ENCODE results near the gene PON3.

Gene PON3

GRCh38 chr7:95411666-95412065 is 15.5 kb upstream of the PON3 start:
- DNase-seq (ENCODE audit: low read depth, low spot score): no peak
- peaks cover 34% of the 10 kb centered on the region for H3K36me3 ChIP-seq (ENCODE audit: insufficient read depth, insufficient read length, low read length)
- H3K9ac ChIP-seq (ENCODE audit: insufficient read length, low read depth): no peak overlapping the region
- H3K4me1 ChIP-seq (ENCODE audit: insufficient read depth, insufficient read length): no peaks in the 10 kb centered on the region
- H3K27me3 ChIP-seq (ENCODE audit: insufficient read depth, insufficient read length): no peaks in the 10 kb centered on the region
- H3K4me3 ChIP-seq (ENCODE audit: insufficient read length, low read depth): no peak overlapping the region
- no peaks in the 10 kb centered on the region for H3K9me3 ChIP-seq (ENCODE audit: insufficient read depth, low read length)
- no peak for TF ChIP-seq SUZ12 (IDR thresholded peaks at IDR 0.05; ENCODE audit: extremely low read depth, insufficient read depth, insufficient read length)
- no peak for TF ChIP-seq ZNF274 (IDR thresholded peaks at IDR 0.05; ENCODE audit: low read depth, low read length)

GRCh38 chr7:95411036-95411435 is 14.9 kb upstream of the PON3 start:
- TF ChIP-seq YY1 (IDR thresholded peaks at IDR 0.05; ENCODE audit: insufficient read depth, insufficient read length) (no peak), SUZ12 (IDR thresholded peaks at IDR 0.05; ENCODE audit: extremely low read depth, insufficient read depth, insufficient read length) (no peak), ZNF274 (IDR thresholded peaks at IDR 0.05; ENCODE audit: low read depth, low read length) (no peak)
- Histone ChIP-seq H3K4me3 (ENCODE audit: insufficient read length, low read depth) (no peak overlapping the region), H3K9ac (ENCODE audit: insufficient read length, low read depth) (no peak overlapping the region), H3K9me3 (ENCODE audit: insufficient read depth, low read length) (no peaks in the 10 kb centered on the region), H3K4me1 (ENCODE audit: insufficient read depth, insufficient read length) (no peaks in the 10 kb centered on the region), H3K36me3 (ENCODE audit: insufficient read depth, insufficient read length, low read length) (peaks cover 37% of the 10 kb centered on the region), H3K27me3 (ENCODE audit: insufficient read depth, insufficient read length) (no peaks in the 10 kb centered on the region)
- no peak for DNase-seq (ENCODE audit: low read depth, low spot score)

GRCh38 chr7:95407751-95408150 is 11.6 kb upstream of the PON3 start:
- Histone ChIP-seq H3K4me1 (ENCODE audit: insufficient read depth, insufficient read length) (no peaks in the 10 kb centered on the region), H3K27me3 (ENCODE audit: insufficient read depth, insufficient read length) (no peaks in the 10 kb centered on the region), H3K9ac (ENCODE audit: insufficient read length, low read depth) (no peak overlapping the region), H3K9me3 (ENCODE audit: insufficient read depth, low read length) (no peaks in the 10 kb centered on the region), H3K36me3 (ENCODE audit: insufficient read depth, insufficient read length, low read length) (peaks cover 46% of the 10 kb centered on the region), H3K4me3 (ENCODE audit: insufficient read length, low read depth) (no peak overlapping the region)
- TF ChIP-seq SUZ12 (IDR thresholded peaks at IDR 0.05; ENCODE audit: extremely low read depth, insufficient read depth, insufficient read length) (no peak), ZNF274 (IDR thresholded peaks at IDR 0.05; ENCODE audit: low read depth, low read length) (no peak), YY1 (IDR thresholded peaks at IDR 0.05; ENCODE audit: insufficient read depth, insufficient read length) (no peak)
- no peak for DNase-seq (ENCODE audit: low read depth, low spot score)

GRCh38 chr7:95405800-95406199 is 9.6 kb upstream of the PON3 start:
- Histone ChIP-seq H3K9ac (ENCODE audit: insufficient read length, low read depth) (no peak overlapping the region), H3K4me3 (ENCODE audit: insufficient read length, low read depth) (no peak overlapping the region), H3K9me3 (ENCODE audit: insufficient read depth, low read length) (no peaks in the 10 kb centered on the region), H3K27me3 (ENCODE audit: insufficient read depth, insufficient read length) (no peaks in the 10 kb centered on the region), H3K4me1 (ENCODE audit: insufficient read depth, insufficient read length) (no peaks in the 10 kb centered on the region), H3K36me3 (ENCODE audit: insufficient read depth, insufficient read length, low read length) (peaks cover 29% of the 10 kb centered on the region)
- TF ChIP-seq ZNF274 (IDR thresholded peaks at IDR 0.05; ENCODE audit: low read depth, low read length) (no peak), SUZ12 (IDR thresholded peaks at IDR 0.05; ENCODE audit: extremely low read depth, insufficient read depth, insufficient read length) (no peak), YY1 (IDR thresholded peaks at IDR 0.05; ENCODE audit: insufficient read depth, insufficient read length) (no peak)
- no peak for DNase-seq (ENCODE audit: low read depth, low spot score)

DNA sequence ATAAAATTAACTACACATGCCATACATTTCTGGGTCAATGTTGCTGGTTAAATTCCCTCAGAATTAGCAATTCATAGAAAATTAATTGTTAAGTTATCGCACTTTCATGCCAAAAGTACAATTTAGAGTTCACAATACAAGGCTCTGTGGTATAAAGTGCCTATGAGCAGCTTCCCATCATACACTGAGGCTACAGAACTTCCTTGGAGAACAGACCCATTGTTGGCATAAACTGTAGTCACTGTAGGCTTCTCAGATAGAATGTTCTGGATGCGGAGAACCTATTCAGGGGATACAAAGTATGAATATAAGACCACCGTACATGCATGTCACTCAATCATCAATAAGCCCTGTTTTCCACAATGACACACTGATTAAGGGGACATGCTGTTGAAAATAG is 9.0 kb upstream of the PON3 start:
- Histone ChIP-seq H3K9me3 (ENCODE audit: insufficient read depth, low read length) (no peaks in the 10 kb centered on the region), H3K4me3 (ENCODE audit: insufficient read length, low read depth) (no peak overlapping the region), H3K27me3 (ENCODE audit: insufficient read depth, insufficient read length) (no peaks in the 10 kb centered on the region), H3K9ac (ENCODE audit: insufficient read length, low read depth) (no peak overlapping the region), H3K36me3 (ENCODE audit: insufficient read depth, insufficient read length, low read length) (peaks cover 26% of the 10 kb centered on the region), H3K4me1 (ENCODE audit: insufficient read depth, insufficient read length) (no peaks in the 10 kb centered on the region)
- DNase-seq (ENCODE audit: low read depth, low spot score): no peak
- TF ChIP-seq SUZ12 (IDR thresholded peaks at IDR 0.05; ENCODE audit: extremely low read depth, insufficient read depth, insufficient read length) (no peak), ZNF274 (IDR thresholded peaks at IDR 0.05; ENCODE audit: low read depth, low read length) (no peak), YY1 (IDR thresholded peaks at IDR 0.05; ENCODE audit: insufficient read depth, insufficient read length) (no peak)

DNA sequence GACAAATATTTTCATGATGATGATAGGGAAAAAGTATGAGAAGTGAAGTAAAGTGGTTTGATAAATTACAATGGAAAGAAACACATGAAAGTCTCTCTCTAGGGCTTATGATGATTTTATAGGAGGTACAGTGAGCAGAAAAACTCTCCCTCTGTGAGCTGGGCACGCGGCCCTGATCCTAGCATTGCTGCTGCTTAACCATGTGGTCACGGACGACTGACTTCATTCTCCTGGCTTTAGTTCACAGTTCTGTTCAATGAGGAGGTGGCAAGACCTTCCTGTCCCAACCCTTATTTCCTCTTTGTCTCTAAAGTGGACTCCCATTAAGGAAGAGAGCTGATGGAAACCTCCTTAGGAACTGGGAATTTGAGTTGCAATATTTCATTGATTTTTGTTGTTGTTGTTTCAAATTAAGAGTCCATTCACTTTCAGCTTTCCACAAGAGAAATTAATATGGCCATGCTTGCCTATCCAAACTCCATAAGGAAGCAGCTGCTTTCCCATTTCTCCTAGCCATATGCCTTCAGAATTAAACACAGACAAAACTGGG is 8.2 kb upstream of the PON3 start:
- no peak for DNase-seq (ENCODE audit: low read depth, low spot score)
- H3K36me3 ChIP-seq (ENCODE audit: insufficient read depth, insufficient read length, low read length): peaks cover 21% of the 10 kb centered on the region

GRCh38 chr7:95398155-95398940 is 2.2 kb upstream of the PON3 start:
- no peak overlapping the region for H3K9ac ChIP-seq (ENCODE audit: insufficient read length, low read depth)
- H3K36me3 ChIP-seq (ENCODE audit: insufficient read depth, insufficient read length, low read length): no peaks in the 10 kb centered on the region
- DNase-seq (ENCODE audit: low read depth, low spot score): no peak
- no peaks in the 10 kb centered on the region for H3K27me3 ChIP-seq (ENCODE audit: insufficient read depth, insufficient read length)
- TF ChIP-seq YY1 (IDR thresholded peaks at IDR 0.05; ENCODE audit: insufficient read depth, insufficient read length) (no peak), SUZ12 (IDR thresholded peaks at IDR 0.05; ENCODE audit: extremely low read depth, insufficient read depth, insufficient read length) (no peak), ZNF274 (IDR thresholded peaks at IDR 0.05; ENCODE audit: low read depth, low read length) (no peak)
- no peaks in the 10 kb centered on the region for H3K9me3 ChIP-seq (ENCODE audit: insufficient read depth, low read length)
- no peaks in the 10 kb centered on the region for H3K4me1 ChIP-seq (ENCODE audit: insufficient read depth, insufficient read length)
- no peak overlapping the region for H3K4me3 ChIP-seq (ENCODE audit: insufficient read length, low read depth)

More for the DNA sequence above, 8.2 kb upstream of the PON3 start:
- Histone ChIP-seq H3K4me1 (ENCODE audit: insufficient read depth, insufficient read length) (no peaks in the 10 kb centered on the region), H3K4me3 (ENCODE audit: insufficient read length, low read depth) (no peak overlapping the region), H3K9me3 (ENCODE audit: insufficient read depth, low read length) (no peaks in the 10 kb centered on the region), H3K27me3 (ENCODE audit: insufficient read depth, insufficient read length) (no peaks in the 10 kb centered on the region), H3K9ac (ENCODE audit: insufficient read length, low read depth) (no peak overlapping the region)
- TF ChIP-seq ZNF274 (IDR thresholded peaks at IDR 0.05; ENCODE audit: low read depth, low read length) (no peak), SUZ12 (IDR thresholded peaks at IDR 0.05; ENCODE audit: extremely low read depth, insufficient read depth, insufficient read length) (no peak), YY1 (IDR thresholded peaks at IDR 0.05; ENCODE audit: insufficient read depth, insufficient read length) (no peak)
